ENCODE data around the gene PDCD5.
"Not testable (repeated sequence)": the region's sequence is repeated elsewhere in the genome, so short reads cannot be mapped to it uniquely, and the experiment has no call there.

Gene PDCD5

DNA sequence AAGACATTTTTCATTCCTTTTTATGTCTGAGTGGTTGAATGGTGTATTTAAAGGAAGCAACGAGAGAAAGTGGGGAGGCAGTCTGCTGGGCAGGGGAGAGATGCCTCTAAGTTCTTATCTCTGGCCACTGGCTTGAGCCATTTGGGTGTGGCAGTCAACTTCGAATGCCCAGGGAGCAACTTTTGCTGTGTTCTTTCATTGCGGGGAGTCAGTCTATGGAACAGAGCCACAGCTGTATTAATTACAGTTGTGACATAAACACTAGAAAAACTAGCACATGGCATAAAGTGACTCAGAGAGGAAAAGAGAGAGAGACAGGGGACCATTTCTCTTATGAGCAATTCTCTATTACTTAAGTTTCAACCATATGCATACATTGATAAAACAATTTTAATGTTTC is 40.4 kb upstream of the PDCD5 start:
- peaks cover 0 to 4% of the 10 kb centered on the region in 2 experiments for H3K27me3 ChIP-seq (ENCODE audit: control insufficient read depth in 1 of 2, insufficient read depth in 1 of 2, low read length in 2 of 2)
- H3K23ac ChIP-seq (ENCODE audit: low read length in 2 of 2) = no peak overlapping the region
- 86% methylated on average over 3 of the region's 3 CpGs for WGBS
- no peak overlapping the region for H3K14ac ChIP-seq (ENCODE audit: low read length in 2 of 2)
- H3K36me3 ChIP-seq (ENCODE audit: control insufficient read depth in 1 of 2, insufficient read depth in 2 of 2, low read depth in 1 of 2, low read length in 2 of 2) = no peaks in the 10 kb centered on the region
- no peak overlapping the region for H3K18ac ChIP-seq (ENCODE audit: low read depth in 1 of 2, low read length in 2 of 2)
- H3K79me1 ChIP-seq (replicated peaks; ENCODE audit: low read length, poor library complexity, severe bottlenecking) = no peaks in the 10 kb centered on the region
- no peak overlapping the region for H3K4me2 ChIP-seq (ENCODE audit: low read length, poor library complexity, severe bottlenecking)
- no peak overlapping the region for H2BK120ac ChIP-seq (ENCODE audit: low read depth, low read length)
- no peak overlapping the region for H2AK5ac ChIP-seq (ENCODE audit: low read length, severe bottlenecking)
- H2BK5ac ChIP-seq (ENCODE audit: low read depth, low read length, poor library complexity, severe bottlenecking) = no peak overlapping the region
- H4K91ac ChIP-seq (ENCODE audit: low read length) = no peak overlapping the region
- H3K27ac ChIP-seq (ENCODE audit: low read length, poor library complexity, severe bottlenecking) = no peak overlapping the region
- DNase-seq = no peak
- no peak overlapping the region for H3K9ac ChIP-seq (ENCODE audit: low read length)
- H3K4me1 ChIP-seq (ENCODE audit: control insufficient read depth, insufficient read depth, low read depth, low read length) = no peaks in the 10 kb centered on the region
- H3K4me3 ChIP-seq (ENCODE audit: insufficient read depth in 1 of 2, low read depth in 1 of 2, low read length in 2 of 2) = no peak overlapping the region
- no peak overlapping the region for H4K8ac ChIP-seq (ENCODE audit: low read length)
- peaks cover 4% of the 10 kb centered on the region for H3K9me3 ChIP-seq (ENCODE audit: control insufficient read depth, low read length)
- H3K4ac ChIP-seq (ENCODE audit: low read depth in 1 of 2, low read length in 2 of 2) = no peak overlapping the region
- H2AFZ ChIP-seq (ENCODE audit: low read depth, low read length) = no peak overlapping the region
- no peak overlapping the region for H2BK15ac ChIP-seq (ENCODE audit: low read depth, poor library complexity, severe bottlenecking)
- H2BK12ac ChIP-seq (ENCODE audit: low read length in 2 of 2) = no peak overlapping the region

DNA sequence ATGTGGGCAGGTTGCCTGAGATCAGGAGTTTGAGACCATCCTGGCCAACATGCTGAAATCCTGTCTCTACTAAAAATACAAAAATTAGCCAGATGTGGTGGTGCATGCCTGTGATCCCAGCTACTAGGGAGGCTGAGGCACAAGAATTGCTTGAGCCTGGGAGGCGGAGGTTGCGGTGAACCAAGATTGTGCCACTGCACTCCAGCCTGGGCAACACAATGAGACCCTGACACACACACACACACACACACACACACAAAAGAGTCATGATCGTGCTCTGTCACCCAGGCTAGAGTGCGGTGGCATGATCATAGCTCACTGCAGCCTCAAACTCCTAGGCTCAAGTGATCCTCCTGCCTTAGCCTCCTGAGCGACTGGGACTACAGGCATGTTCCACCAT is 39.6 kb upstream of the PDCD5 start:
- not testable (repeated sequence) for H4K91ac ChIP-seq (ENCODE audit: low read length); H4K8ac ChIP-seq (ENCODE audit: low read length); H3K4ac ChIP-seq (ENCODE audit: low read depth in 1 of 2, low read length in 2 of 2); H3K18ac ChIP-seq (ENCODE audit: low read depth in 1 of 2, low read length in 2 of 2); H3K4me2 ChIP-seq (ENCODE audit: low read length, poor library complexity, severe bottlenecking); H3K27me3 ChIP-seq (ENCODE audit: control insufficient read depth in 1 of 2, insufficient read depth in 1 of 2, low read length in 2 of 2); H3K14ac ChIP-seq (ENCODE audit: low read length in 2 of 2); H2AFZ ChIP-seq (ENCODE audit: low read depth, low read length); H2BK15ac ChIP-seq (ENCODE audit: low read depth, poor library complexity, severe bottlenecking); H3K4me1 ChIP-seq (ENCODE audit: control insufficient read depth, insufficient read depth, low read depth, low read length); H3K27ac ChIP-seq (ENCODE audit: low read length, poor library complexity, severe bottlenecking); H3K36me3 ChIP-seq (ENCODE audit: control insufficient read depth in 1 of 2, insufficient read depth in 2 of 2, low read depth in 1 of 2, low read length in 2 of 2); DNase-seq; H3K9me3 ChIP-seq (ENCODE audit: control insufficient read depth, low read length); H3K9ac ChIP-seq (ENCODE audit: low read length); H3K23ac ChIP-seq (ENCODE audit: low read length in 2 of 2); H2BK120ac ChIP-seq (ENCODE audit: low read depth, low read length); H3K79me1 ChIP-seq (replicated peaks; ENCODE audit: low read length, poor library complexity, severe bottlenecking); H3K4me3 ChIP-seq (ENCODE audit: insufficient read depth in 1 of 2, low read depth in 1 of 2, low read length in 2 of 2); H2AK5ac ChIP-seq (ENCODE audit: low read length, severe bottlenecking); H2BK12ac ChIP-seq (ENCODE audit: low read length in 2 of 2); H2BK5ac ChIP-seq (ENCODE audit: low read depth, low read length, poor library complexity, severe bottlenecking)
- 83% methylated on average over 5 of the region's 5 CpGs for WGBS

DNA sequence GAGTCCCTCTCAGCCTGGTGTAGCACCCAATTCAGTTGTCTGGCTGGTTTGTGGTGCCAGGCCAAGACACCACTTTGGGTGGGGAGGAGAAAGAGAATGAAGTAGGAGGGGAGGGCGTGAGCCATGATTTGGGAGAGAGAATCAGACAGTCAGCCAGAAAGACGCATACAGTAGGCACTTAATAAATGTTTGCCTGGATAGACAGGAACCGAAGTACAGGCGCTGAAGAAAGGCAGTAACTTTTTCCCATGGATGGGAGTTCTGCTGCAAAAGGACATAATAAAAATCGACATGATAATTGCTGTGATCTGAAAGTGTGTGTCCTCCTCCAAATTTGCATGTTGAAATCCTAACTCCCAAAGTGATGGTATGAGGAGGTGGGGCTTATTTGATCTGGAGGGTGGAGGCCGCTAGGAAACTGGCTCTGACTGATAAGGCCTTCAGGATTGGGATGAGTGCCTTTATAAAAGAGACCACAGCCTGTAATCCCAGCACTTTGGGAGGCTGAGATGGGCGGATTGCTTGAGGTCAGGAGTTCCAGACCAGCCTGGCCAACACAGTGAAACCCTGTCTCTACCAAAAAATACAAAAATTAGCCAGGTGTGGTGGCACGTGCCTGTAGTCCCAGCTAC is 38.4 kb upstream of the PDCD5 start:
- Histone ChIP-seq H2BK120ac (ENCODE audit: low read depth, low read length) (no peak overlapping the region), H4K8ac (ENCODE audit: low read length) (no peak overlapping the region), H3K4me2 (ENCODE audit: low read length, poor library complexity, severe bottlenecking) (no peak overlapping the region), H3K4me3 (ENCODE audit: insufficient read depth in 1 of 2, low read depth in 1 of 2, low read length in 2 of 2) (no peak overlapping the region), H3K27me3 (ENCODE audit: control insufficient read depth in 1 of 2, insufficient read depth in 1 of 2, low read length in 2 of 2) (peaks cover 0 to 4% of the 10 kb centered on the region in 2 experiments), H3K36me3 (ENCODE audit: control insufficient read depth in 1 of 2, insufficient read depth in 2 of 2, low read depth in 1 of 2, low read length in 2 of 2) (no peaks in the 10 kb centered on the region), H3K9ac (ENCODE audit: low read length) (no peak overlapping the region), H2BK15ac (ENCODE audit: low read depth, poor library complexity, severe bottlenecking) (no peak overlapping the region), H3K18ac (ENCODE audit: low read depth in 1 of 2, low read length in 2 of 2) (no peak overlapping the region), H2BK5ac (ENCODE audit: low read depth, low read length, poor library complexity, severe bottlenecking) (no peak overlapping the region), H3K23ac (ENCODE audit: low read length in 2 of 2) (no peak overlapping the region), H3K79me1 (replicated peaks; ENCODE audit: low read length, poor library complexity, severe bottlenecking) (no peaks in the 10 kb centered on the region), H2AK5ac (ENCODE audit: low read length, severe bottlenecking) (no peak overlapping the region), H2AFZ (ENCODE audit: low read depth, low read length) (no peak overlapping the region), H2BK12ac (ENCODE audit: low read length in 2 of 2) (no peak overlapping the region), H3K9me3 (ENCODE audit: control insufficient read depth, low read length) (peaks cover 4% of the 10 kb centered on the region), H3K27ac (ENCODE audit: low read length, poor library complexity, severe bottlenecking) (no peak overlapping the region), H4K91ac (ENCODE audit: low read length) (no peak overlapping the region), H3K14ac (ENCODE audit: low read length in 2 of 2) (no peak overlapping the region), H3K4me1 (ENCODE audit: control insufficient read depth, insufficient read depth, low read depth, low read length) (no peaks in the 10 kb centered on the region), H3K4ac (ENCODE audit: low read depth in 1 of 2, low read length in 2 of 2) (no peak overlapping the region)
- DNase-seq = no peak
- WGBS = 65% methylated on average over 8 of the region's 8 CpGs

- H2AFZ ChIP-seq (ENCODE audit: low read depth, low read length) = no peak overlapping the region
- H3K27me3 ChIP-seq (ENCODE audit: control insufficient read depth in 1 of 2, insufficient read depth in 1 of 2, low read length in 2 of 2) = peaks cover 0 to 4% of the 10 kb centered on the region in 2 experiments
- H4K8ac ChIP-seq (ENCODE audit: low read length) = no peak overlapping the region
- no peaks in the 10 kb centered on the region for H3K79me1 ChIP-seq (replicated peaks; ENCODE audit: low read length, poor library complexity, severe bottlenecking)
- H4K91ac ChIP-seq (ENCODE audit: low read length) = no peak overlapping the region
- H3K36me3 ChIP-seq (ENCODE audit: control insufficient read depth in 1 of 2, insufficient read depth in 2 of 2, low read depth in 1 of 2, low read length in 2 of 2) = no peaks in the 10 kb centered on the region
- H3K4me1 ChIP-seq (ENCODE audit: control insufficient read depth, insufficient read depth, low read depth, low read length) = no peaks in the 10 kb centered on the region
- H3K4me2 ChIP-seq (ENCODE audit: low read length, poor library complexity, severe bottlenecking) = no peak overlapping the region
- no peak overlapping the region for H3K27ac ChIP-seq (ENCODE audit: low read length, poor library complexity, severe bottlenecking)
- no peak overlapping the region for H2BK12ac ChIP-seq (ENCODE audit: low read length in 2 of 2)
- no peak overlapping the region for H3K9ac ChIP-seq (ENCODE audit: low read length)
- H3K18ac ChIP-seq (ENCODE audit: low read depth in 1 of 2, low read length in 2 of 2) = no peak overlapping the region
- no peak overlapping the region for H2BK120ac ChIP-seq (ENCODE audit: low read depth, low read length)
- H3K4ac ChIP-seq (ENCODE audit: low read depth in 1 of 2, low read length in 2 of 2) = no peak overlapping the region
- 77% methylated on average over 10 of the region's 11 CpGs for WGBS
- H2BK15ac ChIP-seq (ENCODE audit: low read depth, poor library complexity, severe bottlenecking) = no peak overlapping the region
- H3K4me3 ChIP-seq (ENCODE audit: insufficient read depth in 1 of 2, low read depth in 1 of 2, low read length in 2 of 2) = no peak overlapping the region
- no peak overlapping the region for H3K14ac ChIP-seq (ENCODE audit: low read length in 2 of 2)
- H3K9me3 ChIP-seq (ENCODE audit: control insufficient read depth, low read length) = no peaks in the 10 kb centered on the region
- DNase-seq = peak; percentile 57
- H3K23ac ChIP-seq (ENCODE audit: low read length in 2 of 2) = no peak overlapping the region
- no peak overlapping the region for H2BK5ac ChIP-seq (ENCODE audit: low read depth, low read length, poor library complexity, severe bottlenecking)
- no peak overlapping the region for H2AK5ac ChIP-seq (ENCODE audit: low read length, severe bottlenecking)
Measured at GRCh38 chr19:32543115-32543900, 37.7 kb upstream of the PDCD5 start.

All from mesenchymal stem cell (in vitro differentiated cells and primary cell).